Colonic mucosa (tissue), 4 donors: ENCODE measurements around the gene HAPLN2. TPM values are rescaled to one million over a fixed set of nuclear protein-coding genes. Genes with fewer than 3 reads are reported as not detected.
A peak's percentile ranks its signal among the peaks of the same experiment; 100 is the strongest.

Source experiments
- DNase-seq: peaks from one replicate; pipeline ENCODE4 v3.0.0-alpha.2; 2020
- H3K27ac ChIP-seq: fragments of 200-600 bp; one replicate; pipeline ENCODE4 v1.8.0; 2021
- H3K27me3 ChIP-seq: fragments of 200-600 bp; one replicate; pipeline ENCODE4 v1.8.0; 2021
- H3K36me3 ChIP-seq: fragments of 200-600 bp; one replicate; pipeline ENCODE4 v1.8.0; 2021
- H3K4me1 ChIP-seq: fragments of 200-600 bp; one replicate; pipeline ENCODE4 v1.8.0; 2021; ENCODE audit warnings: mild to moderate bottlenecking
- H3K4me3 ChIP-seq: fragments of 200-600 bp; one replicate; pipeline ENCODE4 v1.8.0; 2021
- H3K9ac ChIP-seq, 2 donors: one replicate each; pipeline ENCODE4 v1.7.0; 2013; ENCODE audit warnings: control low read depth in 2 of 2, low read depth in 2 of 2, low read length in 2 of 2
- H3K9me3 ChIP-seq: fragments of 200-600 bp; one replicate; pipeline ENCODE4 v1.8.0; 2021
- intact Hi-C: fragments of 100-400 bp; cut with DNase I; formaldehyde crosslinking; loops from one replicate; pipeline ENCODE4 v1.14.1; 2022
- total RNA-seq, 2 donors: library from RNA; stranded (reverse); fragmentation: NEBNext Ultra II Directional in 1 of 2; extraction: Animal tissue kit (Norgen Biotek cat#: 25700) in 1 of 2; gene quantifications; one replicate each; pipeline ENCODE4 v1.2.1, GENCODE V29; 2021
- TF ChIP-seq, protein P1 (sequence below): fragments of 200-600 bp; IDR thresholded peaks from one replicate; pipeline ENCODE4 v1.8.0; 2022; ENCODE audit warnings: antibody characterized with exemption, mild to moderate bottlenecking
- donor health status: healthy.
- donor health status: DM: no; HTN: no; CAD: no.
- donor health status: DM: no; HTN: no; CAD: no.

The HAPLN2 gene
- total RNA-seq, 2 donors from 2014 or later: 0.96 TPM; not detected in 1

DNA sequence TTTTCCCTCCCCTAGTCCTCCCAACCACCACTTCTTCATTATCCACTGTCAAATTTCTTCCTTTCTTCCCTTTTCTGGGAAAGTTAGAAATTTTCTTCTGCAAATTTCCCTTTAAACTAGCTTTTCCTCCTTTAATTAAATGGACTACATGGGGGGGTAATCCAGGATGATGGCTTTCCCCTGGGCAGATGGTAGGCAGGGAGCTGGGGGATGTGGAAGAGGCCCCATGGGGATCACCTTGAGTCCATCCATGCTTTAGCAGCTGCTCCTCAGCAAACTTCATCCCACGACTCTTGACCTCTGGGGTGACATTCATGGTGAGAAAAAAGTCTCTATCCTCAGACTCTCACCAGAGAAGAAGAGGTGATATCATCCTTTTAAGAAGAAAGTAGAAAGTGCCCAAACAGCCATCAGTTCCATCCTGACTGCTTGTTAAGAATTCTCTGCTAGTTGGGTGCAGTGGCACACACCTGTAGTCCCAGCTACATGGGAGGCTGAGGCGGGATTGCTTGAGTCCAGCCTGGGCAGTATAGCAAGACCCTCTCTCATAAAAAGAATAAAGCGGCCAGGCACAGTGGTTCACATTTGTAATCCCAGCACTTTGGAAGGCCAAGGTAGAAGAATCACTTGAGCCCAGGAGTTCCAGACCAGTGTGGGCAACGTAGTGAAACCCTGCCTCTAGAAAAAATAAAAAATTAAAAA is 20.3 kb upstream of the HAPLN2 start:
- no peak for DNase-seq
- intact Hi-C loops: no loop called here
- H3K4me3 ChIP-seq: no peak overlapping the region
- no peaks in the 10 kb centered on the region for H3K27me3 ChIP-seq
- H3K9ac ChIP-seq: no peak overlapping the region
- H3K36me3 ChIP-seq: no peaks in the 10 kb centered on the region
- peaks cover 5% of the 10 kb centered on the region for H3K4me1 ChIP-seq
- no peak overlapping the region for H3K27ac ChIP-seq
- no peaks in the 10 kb centered on the region for H3K9me3 ChIP-seq
- TF ChIP-seq, protein P1, sequence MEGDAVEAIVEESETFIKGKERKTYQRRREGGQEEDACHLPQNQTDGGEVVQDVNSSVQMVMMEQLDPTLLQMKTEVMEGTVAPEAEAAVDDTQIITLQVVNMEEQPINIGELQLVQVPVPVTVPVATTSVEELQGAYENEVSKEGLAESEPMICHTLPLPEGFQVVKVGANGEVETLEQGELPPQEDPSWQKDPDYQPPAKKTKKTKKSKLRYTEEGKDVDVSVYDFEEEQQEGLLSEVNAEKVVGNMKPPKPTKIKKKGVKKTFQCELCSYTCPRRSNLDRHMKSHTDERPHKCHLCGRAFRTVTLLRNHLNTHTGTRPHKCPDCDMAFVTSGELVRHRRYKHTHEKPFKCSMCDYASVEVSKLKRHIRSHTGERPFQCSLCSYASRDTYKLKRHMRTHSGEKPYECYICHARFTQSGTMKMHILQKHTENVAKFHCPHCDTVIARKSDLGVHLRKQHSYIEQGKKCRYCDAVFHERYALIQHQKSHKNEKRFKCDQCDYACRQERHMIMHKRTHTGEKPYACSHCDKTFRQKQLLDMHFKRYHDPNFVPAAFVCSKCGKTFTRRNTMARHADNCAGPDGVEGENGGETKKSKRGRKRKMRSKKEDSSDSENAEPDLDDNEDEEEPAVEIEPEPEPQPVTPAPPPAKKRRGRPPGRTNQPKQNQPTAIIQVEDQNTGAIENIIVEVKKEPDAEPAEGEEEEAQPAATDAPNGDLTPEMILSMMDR: no peak

DNA sequence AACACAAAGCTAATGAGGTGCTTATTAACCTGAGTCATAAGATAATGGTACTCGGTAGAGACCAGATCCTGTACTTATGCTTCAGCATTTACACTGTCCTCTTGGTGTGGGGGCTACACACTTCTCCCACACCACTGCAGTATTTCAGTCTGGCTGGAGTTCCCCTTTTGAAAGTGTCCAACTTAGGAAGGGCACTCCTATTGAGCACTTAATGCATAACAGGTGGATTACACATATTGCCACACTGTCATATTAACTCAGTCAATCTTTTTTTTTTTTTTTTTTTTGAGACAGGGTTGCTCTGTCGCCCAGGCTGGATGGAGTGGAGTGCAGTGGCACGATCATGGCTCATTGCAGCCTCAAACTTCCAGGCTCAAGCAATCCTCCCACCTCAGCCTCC is 19.4 kb upstream of the HAPLN2 start:
- TF ChIP-seq, protein P1: no peak
- intact Hi-C loops: loop anchor here (5.0 kb wide), 1 partner anchor 148 kb away; no protein-coding TSS in a partner anchor
- Histone ChIP-seq H3K9ac (no peak overlapping the region), H3K27ac (no peak overlapping the region), H3K27me3 (no peaks in the 10 kb centered on the region), H3K36me3 (no peaks in the 10 kb centered on the region), H3K4me3 (no peak overlapping the region), H3K9me3 (no peaks in the 10 kb centered on the region), H3K4me1 (peaks cover 5% of the 10 kb centered on the region)
- DNase-seq: no peak

DNA sequence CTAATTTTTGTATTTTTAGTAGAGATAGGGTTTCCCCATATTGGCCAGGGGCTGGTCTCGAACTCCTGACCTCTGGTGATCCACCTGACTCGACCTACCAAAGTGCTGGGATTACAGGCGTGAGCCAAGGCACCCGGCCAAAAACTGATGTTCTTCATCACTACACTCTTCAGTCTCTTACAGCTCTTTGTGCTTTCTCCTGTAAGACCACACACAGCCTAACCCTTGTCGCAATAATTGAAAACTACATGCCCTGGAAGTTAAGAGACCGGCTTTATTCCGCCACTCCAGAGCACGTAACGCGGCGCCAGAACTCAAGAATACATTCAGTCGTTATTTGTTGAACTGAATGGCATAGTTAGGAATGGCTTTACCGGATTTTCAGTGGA is 18.5 kb upstream of the HAPLN2 start:
- Histone ChIP-seq H3K9me3 (no peaks in the 10 kb centered on the region), H3K36me3 (no peaks in the 10 kb centered on the region), H3K9ac (peak overlapping the region; percentile 69 to 75), H3K27ac (peak overlapping the region; percentile 58), H3K4me1 (peaks cover 5% of the 10 kb centered on the region), H3K4me3 (peak overlapping the region; percentile 67), H3K27me3 (no peaks in the 10 kb centered on the region)
- no peak for DNase-seq
- intact Hi-C loops: loop anchor here (5.0 kb wide), 1 partner anchor 148 kb away; no protein-coding TSS in a partner anchor
- TF ChIP-seq, protein P1: no peak

DNA sequence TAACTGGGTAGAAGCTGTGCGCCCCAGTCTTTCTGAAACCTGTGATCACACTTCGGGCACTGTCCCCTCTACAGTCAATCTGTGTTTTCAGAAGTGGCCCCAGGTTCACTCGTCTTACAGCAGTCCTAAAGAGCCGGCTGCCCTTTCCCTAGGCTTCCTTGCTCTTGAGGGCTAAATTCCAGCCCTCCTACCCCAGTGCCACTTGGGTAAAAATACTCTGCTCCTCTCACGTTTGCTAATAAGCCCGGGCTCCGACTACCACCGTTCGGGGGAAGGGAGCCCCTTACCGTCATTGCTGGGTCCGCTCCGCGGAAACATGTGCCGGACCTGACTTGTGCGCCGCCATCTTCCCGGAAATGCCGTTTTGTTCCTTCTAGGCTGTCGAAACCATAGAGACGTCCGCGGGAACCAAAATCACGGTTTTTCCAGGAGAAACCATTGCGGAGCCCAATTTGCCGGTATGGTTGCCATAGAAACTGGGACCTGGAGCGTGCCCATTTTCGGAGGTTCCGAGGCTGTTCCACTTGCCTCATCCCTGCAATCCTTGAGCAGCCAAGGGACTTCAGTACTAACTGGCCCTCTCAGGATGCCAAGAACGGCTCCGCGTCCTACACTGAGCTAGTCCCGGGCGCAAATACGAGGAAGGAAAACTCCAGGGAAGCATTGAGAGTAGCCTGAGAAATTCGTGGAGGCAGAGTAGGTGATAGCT is 17.9 kb upstream of the HAPLN2 start, which contains the start of gene GPATCH4:
TSS of gene GPATCH4 (minus strand) at position 358 of the 709 bp plus-strand sequence.
- H3K27ac ChIP-seq: peak within 1 kb of the TSS; percentile 58
- TF ChIP-seq, protein P1: no peak
- no peaks in the 10 kb centered on the region for H3K36me3 ChIP-seq
- H3K9ac ChIP-seq: peak within 1 kb of the TSS; percentile 69 to 75
- no peaks in the 10 kb centered on the region for H3K27me3 ChIP-seq
- H3K4me1 ChIP-seq: peaks cover 5% of the 10 kb centered on the region
- intact Hi-C loops: loop anchor here (5.0 kb wide), 1 partner anchor 149 kb away; no protein-coding TSS in a partner anchor
- H3K9me3 ChIP-seq: no peaks in the 10 kb centered on the region
- peak within 1 kb of the TSS; percentile 67 for H3K4me3 ChIP-seq
- peak; percentile 83 for DNase-seq

DNA sequence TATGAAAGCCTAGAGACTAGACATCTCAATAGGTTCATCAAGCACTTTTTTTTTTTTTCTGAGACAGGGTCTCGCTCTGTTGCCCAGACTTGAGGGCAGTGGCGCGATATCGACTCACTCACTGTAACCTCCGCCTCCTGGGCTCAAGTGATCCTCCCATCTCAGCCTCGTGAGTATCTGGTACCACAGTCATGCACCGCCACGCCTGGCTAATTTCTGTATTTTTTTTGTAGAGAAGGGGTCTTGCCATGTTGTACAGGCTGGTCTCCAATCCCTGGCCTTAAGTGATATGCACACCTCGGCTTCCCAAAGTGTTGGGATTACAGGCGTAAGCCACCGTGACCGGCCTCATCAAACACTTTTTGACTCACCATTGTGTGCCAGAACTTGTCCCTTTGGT is 17.3 kb upstream of the HAPLN2 start:
- intact Hi-C loops: loop anchor here (5.0 kb wide), 1 partner anchor 150 kb away; no protein-coding TSS in a partner anchor
- Histone ChIP-seq H3K27me3 (no peaks in the 10 kb centered on the region), H3K9me3 (no peaks in the 10 kb centered on the region), H3K4me1 (peaks cover 5% of the 10 kb centered on the region), H3K4me3 (peak overlapping the region; percentile 67), H3K27ac (peak overlapping the region; percentile 58), H3K9ac (peak overlapping the region in 1 of 2 donors; percentile 75), H3K36me3 (no peaks in the 10 kb centered on the region)
- TF ChIP-seq, protein P1: no peak
- no peak for DNase-seq
